T1000 (cell line): Measurements from ENCODE around the gene TRIM3.
A peak's percentile ranks its signal among the peaks of the same experiment; 100 is the strongest.

Experiments
- DNase-seq: peaks from one replicate; lab custom pipeline; 2025; ENCODE audit warnings: mixed read lengths; lab: John Stamatoyannopoulos, UW

TRIM3 gene

GRCh38 chr11:6437993-6438392 is 35.7 kb downstream of the TRIM3 start:
- DNase-seq = no peak

GRCh38 chr11:6437423-6437822 is 36.3 kb downstream of the TRIM3 start:
- no peak for DNase-seq

GRCh38 chr11:6433998-6434660 is 39.6 kb downstream of the TRIM3 start:
- DNase-seq = no peak

GRCh38 chr11:6431861-6432260 is 41.9 kb downstream of the TRIM3 start:
- DNase-seq = peak; percentile 84

- DNase-seq = no peak
Measured at GRCh38 chr11:6427516-6427915, 46.2 kb downstream of the TRIM3 start.

GRCh38 chr11:6420677-6421076 is 53.1 kb downstream of the TRIM3 start:
- no peak for DNase-seq

- DNase-seq = no peak
Measured at GRCh38 chr11:6419009-6419631, 54.6 kb downstream of the TRIM3 start, which contains the start of gene APBB1. Gene APBB1 (minus strand): TSS chr11:6419094. CDS start chr11:6411347, 7,747 bp downstream.

GRCh38 chr11:6418557-6419008 is 55.2 kb downstream of the TRIM3 start:
- no peak for DNase-seq

GRCh38 chr11:6417907-6418556 is 55.7 kb downstream of the TRIM3 start:
- no peak for DNase-seq

GRCh38 chr11:6415797-6416196 is 57.9 kb downstream of the TRIM3 start:
- DNase-seq = no peak

GRCh38 chr11:6414874-6415328 is 58.8 kb downstream of the TRIM3 start:
- DNase-seq = no peak

- DNase-seq = no peak
Measured at GRCh38 chr11:6413791-6414201, 59.9 kb downstream of the TRIM3 start.

- no peak for DNase-seq
Measured at GRCh38 chr11:6411594-6412031, 62.1 kb downstream of the TRIM3 start.

GRCh38 chr11:6410695-6411430 is 62.9 kb downstream of the TRIM3 start:
- DNase-seq = no peak

GRCh38 chr11:6406370-6406769 is 67.4 kb downstream of the TRIM3 start:
- DNase-seq = no peak

- DNase-seq = no peak
Measured at GRCh38 chr11:6405846-6406245, 67.9 kb downstream of the TRIM3 start.

GRCh38 chr11:6405052-6405667 is 68.6 kb downstream of the TRIM3 start:
- no peak for DNase-seq

- no peak for DNase-seq
Measured at GRCh38 chr11:6404342-6405051, 69.2 kb downstream of the TRIM3 start.

- DNase-seq = no peak
Measured at GRCh38 chr11:6403539-6403938, 70.2 kb downstream of the TRIM3 start.

- DNase-seq = no peak
Measured at GRCh38 chr11:6402561-6402981, 71.2 kb downstream of the TRIM3 start.

- DNase-seq = no peak
Measured at GRCh38 chr11:6402061-6402470, 71.7 kb downstream of the TRIM3 start.
